ENCODE results near the gene DAGLA.

GRCh38 chr11:61735391-61735790 is 55.2 kb downstream of the DAGLA start:
- no peak for TF ChIP-seq CTCF (conservative IDR thresholded peaks at IDR 0.05; ENCODE audit: low read depth, low read length)
- TF ChIP-seq EZH2 (IDR thresholded peaks at IDR 0.05; ENCODE audit: borderline replicate concordance, low read depth, low read length, poor library complexity, severe bottlenecking), result no peak
